ENCODE data around the gene SLC19A1.
"Not testable (repeated sequence)": the region's sequence is repeated elsewhere in the genome, so short reads cannot be mapped to it uniquely, and the experiment has no call there.

Gene SLC19A1

GRCh38 chr21:45574081-45574501 lies 31.9 kb upstream of the SLC19A1 start:
- H3K4me1 ChIP-seq (ENCODE audit: control insufficient read depth, insufficient read depth, low read length) = peaks cover 19% of the 10 kb centered on the region
- no peaks in the 10 kb centered on the region for H3K27me3 ChIP-seq (ENCODE audit: control insufficient read depth, insufficient read depth, low read length)
- no peak overlapping the region for H3K4me3 ChIP-seq (ENCODE audit: low read length)
- H3K36me3 ChIP-seq (ENCODE audit: control insufficient read depth, insufficient read depth, low read length) = no peaks in the 10 kb centered on the region
- peak overlapping the region; percentile 46 for H3K27ac ChIP-seq (ENCODE audit: low read depth, low read length)
- no peak overlapping the region for H3K9ac ChIP-seq (ENCODE audit: low read length)

- H3K27ac ChIP-seq (ENCODE audit: low read depth, low read length) = peak overlapping the region; percentile 46
- H3K4me1 ChIP-seq (ENCODE audit: control insufficient read depth, insufficient read depth, low read length) = peaks cover 19% of the 10 kb centered on the region
- no peak overlapping the region for H3K4me3 ChIP-seq (ENCODE audit: low read length)
- no peaks in the 10 kb centered on the region for H3K27me3 ChIP-seq (ENCODE audit: control insufficient read depth, insufficient read depth, low read length)
- no peak overlapping the region for H3K9ac ChIP-seq (ENCODE audit: low read length)
- H3K36me3 ChIP-seq (ENCODE audit: control insufficient read depth, insufficient read depth, low read length) = no peaks in the 10 kb centered on the region
These were observed 31.3 kb upstream of the SLC19A1 start for GRCh38 chr21:45573452-45574035.

- Histone ChIP-seq H3K4me3 (ENCODE audit: low read length) (no peak overlapping the region), H3K9ac (ENCODE audit: low read length) (no peak overlapping the region), H3K4me1 (ENCODE audit: control insufficient read depth, insufficient read depth, low read length) (peaks cover 19% of the 10 kb centered on the region), H3K27ac (ENCODE audit: low read depth, low read length) (no peak overlapping the region), H3K27me3 (ENCODE audit: control insufficient read depth, insufficient read depth, low read length) (no peaks in the 10 kb centered on the region), H3K36me3 (ENCODE audit: control insufficient read depth, insufficient read depth, low read length) (no peaks in the 10 kb centered on the region)
These were observed 30.7 kb upstream of the SLC19A1 start for GRCh38 chr21:45572783-45573451.

- no peak overlapping the region for H3K4me3 ChIP-seq (ENCODE audit: low read length)
- no peaks in the 10 kb centered on the region for H3K27me3 ChIP-seq (ENCODE audit: control insufficient read depth, insufficient read depth, low read length)
- H3K4me1 ChIP-seq (ENCODE audit: control insufficient read depth, insufficient read depth, low read length) = peaks cover 19% of the 10 kb centered on the region
- H3K36me3 ChIP-seq (ENCODE audit: control insufficient read depth, insufficient read depth, low read length) = no peaks in the 10 kb centered on the region
- H3K27ac ChIP-seq (ENCODE audit: low read depth, low read length) = no peak overlapping the region
- no peak overlapping the region for H3K9ac ChIP-seq (ENCODE audit: low read length)
These were observed 30.0 kb upstream of the SLC19A1 start for GRCh38 chr21:45572231-45572630.

GRCh38 chr21:45571641-45572040 lies 29.4 kb upstream of the SLC19A1 start:
- Histone ChIP-seq H3K9ac (ENCODE audit: low read length) (no peak overlapping the region), H3K27me3 (ENCODE audit: control insufficient read depth, insufficient read depth, low read length) (no peaks in the 10 kb centered on the region), H3K36me3 (ENCODE audit: control insufficient read depth, insufficient read depth, low read length) (no peaks in the 10 kb centered on the region), H3K4me1 (ENCODE audit: control insufficient read depth, insufficient read depth, low read length) (peaks cover 19% of the 10 kb centered on the region), H3K27ac (ENCODE audit: low read depth, low read length) (peak overlapping the region; percentile 86), H3K4me3 (ENCODE audit: low read length) (peak overlapping the region; percentile 4)

- H3K36me3 ChIP-seq (ENCODE audit: control insufficient read depth, insufficient read depth, low read length) = no peaks in the 10 kb centered on the region
- H3K4me3 ChIP-seq (ENCODE audit: low read length) = peak overlapping the region; percentile 4
- H3K27ac ChIP-seq (ENCODE audit: low read depth, low read length) = peak overlapping the region; percentile 86
- H3K4me1 ChIP-seq (ENCODE audit: control insufficient read depth, insufficient read depth, low read length) = peaks cover 19% of the 10 kb centered on the region
- no peaks in the 10 kb centered on the region for H3K27me3 ChIP-seq (ENCODE audit: control insufficient read depth, insufficient read depth, low read length)
- H3K9ac ChIP-seq (ENCODE audit: low read length) = no peak overlapping the region
These were observed 28.8 kb upstream of the SLC19A1 start for GRCh38 chr21:45570826-45571601.

- peaks cover 19% of the 10 kb centered on the region for H3K4me1 ChIP-seq (ENCODE audit: control insufficient read depth, insufficient read depth, low read length)
- H3K27me3 ChIP-seq (ENCODE audit: control insufficient read depth, insufficient read depth, low read length) = no peaks in the 10 kb centered on the region
- H3K9ac ChIP-seq (ENCODE audit: low read length) = no peak overlapping the region
- H3K4me3 ChIP-seq (ENCODE audit: low read length) = no peak overlapping the region
- H3K36me3 ChIP-seq (ENCODE audit: control insufficient read depth, insufficient read depth, low read length) = no peaks in the 10 kb centered on the region
- peak overlapping the region; percentile 86 for H3K27ac ChIP-seq (ENCODE audit: low read depth, low read length)
These were observed 27.8 kb upstream of the SLC19A1 start for GRCh38 chr21:45570071-45570470.

- Histone ChIP-seq H3K4me1 (ENCODE audit: control insufficient read depth, insufficient read depth, low read length) (peaks cover 19% of the 10 kb centered on the region), H3K27ac (ENCODE audit: low read depth, low read length) (no peak overlapping the region), H3K9ac (ENCODE audit: low read length) (no peak overlapping the region), H3K4me3 (ENCODE audit: low read length) (no peak overlapping the region), H3K27me3 (ENCODE audit: control insufficient read depth, insufficient read depth, low read length) (no peaks in the 10 kb centered on the region), H3K36me3 (ENCODE audit: control insufficient read depth, insufficient read depth, low read length) (no peaks in the 10 kb centered on the region)
These were observed 26.1 kb upstream of the SLC19A1 start for GRCh38 chr21:45568383-45568782.

- not testable (repeated sequence) for H3K36me3 ChIP-seq (ENCODE audit: control insufficient read depth, insufficient read depth, low read length); H3K27me3 ChIP-seq (ENCODE audit: control insufficient read depth, insufficient read depth, low read length); H3K9ac ChIP-seq (ENCODE audit: low read length); H3K27ac ChIP-seq (ENCODE audit: low read depth, low read length); H3K4me3 ChIP-seq (ENCODE audit: low read length); H3K4me1 ChIP-seq (ENCODE audit: control insufficient read depth, insufficient read depth, low read length)
These were observed 21.9 kb upstream of the SLC19A1 start for GRCh38 chr21:45564137-45564536.

- Histone ChIP-seq H3K4me3 (ENCODE audit: low read length) (no peak overlapping the region), H3K4me1 (ENCODE audit: control insufficient read depth, insufficient read depth, low read length) (no peaks in the 10 kb centered on the region), H3K36me3 (ENCODE audit: control insufficient read depth, insufficient read depth, low read length) (no peaks in the 10 kb centered on the region), H3K9ac (ENCODE audit: low read length) (no peak overlapping the region), H3K27ac (ENCODE audit: low read depth, low read length) (no peak overlapping the region), H3K27me3 (ENCODE audit: control insufficient read depth, insufficient read depth, low read length) (no peaks in the 10 kb centered on the region)
These were observed 20.7 kb upstream of the SLC19A1 start for GRCh38 chr21:45562965-45563364.

- Histone ChIP-seq H3K27ac (ENCODE audit: low read depth, low read length) (no peak overlapping the region), H3K4me3 (ENCODE audit: low read length) (no peak overlapping the region), H3K27me3 (ENCODE audit: control insufficient read depth, insufficient read depth, low read length) (no peaks in the 10 kb centered on the region), H3K9ac (ENCODE audit: low read length) (no peak overlapping the region), H3K4me1 (ENCODE audit: control insufficient read depth, insufficient read depth, low read length) (no peaks in the 10 kb centered on the region), H3K36me3 (ENCODE audit: control insufficient read depth, insufficient read depth, low read length) (no peaks in the 10 kb centered on the region)
These were observed 20.2 kb upstream of the SLC19A1 start for GRCh38 chr21:45562402-45562801.

- not testable (repeated sequence) for H3K9ac ChIP-seq (ENCODE audit: low read length)
These were observed 19.0 kb upstream of the SLC19A1 start for GRCh38 chr21:45561241-45561640.

More at GRCh38 chr21:45561241-45561640, 19.0 kb upstream of the SLC19A1 start:
- H3K36me3 ChIP-seq (ENCODE audit: control insufficient read depth, insufficient read depth, low read length); H3K27me3 ChIP-seq (ENCODE audit: control insufficient read depth, insufficient read depth, low read length); H3K27ac ChIP-seq (ENCODE audit: low read depth, low read length); H3K4me3 ChIP-seq (ENCODE audit: low read length); H3K4me1 ChIP-seq (ENCODE audit: control insufficient read depth, insufficient read depth, low read length): not testable (repeated sequence)
